Muscle of leg (tissue), 11 donors: ENCODE data around the gene PGM5. TPM values are rescaled to one million over a fixed set of nuclear protein-coding genes. Genes with fewer than 3 reads are reported as not detected.
"Not testable (repeated sequence)": the region's sequence is repeated elsewhere in the genome, so short reads cannot be mapped to it uniquely, and the experiment has no call there.

Experiments used
- DNase-seq: peaks from one replicate; pipeline ENCODE4 v3.0.0; 2013
- H3K27ac ChIP-seq: one replicate; pipeline ENCODE4 v1.5.1; 2013; ENCODE audit warnings: mild to moderate bottlenecking, low read length, control low read depth
- H3K27me3 ChIP-seq: one replicate; pipeline ENCODE4 v1.6.1; 2013; ENCODE audit warnings: low read length; ENCODE audit not compliant: control insufficient read depth, insufficient read depth
- H3K36me3 ChIP-seq: one replicate; pipeline ENCODE4 v1.6.1; 2013; ENCODE audit warnings: low read length; ENCODE audit not compliant: control insufficient read depth, insufficient read depth
- H3K4me1 ChIP-seq: one replicate; pipeline ENCODE4 v1.6.1; 2013; ENCODE audit warnings: low read length; ENCODE audit not compliant: control insufficient read depth, insufficient read depth
- H3K4me3 ChIP-seq: one replicate; pipeline ENCODE4 v1.5.1; 2013; ENCODE audit warnings: low read length, control low read depth
- H3K9me3 ChIP-seq: replicated peaks from 2 replicates; pipeline ENCODE4 v1.6.1; 2013; ENCODE audit warnings: low read depth, low read length; ENCODE audit not compliant: control insufficient read depth
- WGBS: methylation state at CpG from one replicate; pipeline ENCODE4 v1.1.5; 2013; ENCODE audit warnings: missing lambda C conversion rate; ENCODE audit not compliant: insufficient coverage; 5-methylcytosine and 5-hydroxymethylcytosine counted together
- polyA plus RNA-seq, 8 donors: library from polyadenylated mRNA; unstranded; fragments of 120-200 nt; gene quantifications; one replicate each; pipeline versions ENCODE4 v1.2.1 to v1.2.3, GENCODE V29; 2013; ENCODE audit warnings: inconsistent platforms in 1 of 8, low replicate concordance in 1 of 8; ENCODE audit not compliant: insufficient read length in 8 of 8, insufficient read depth in 1 of 8
- total RNA-seq: library from RNA; stranded (reverse); fragments of 120-200 nt; gene quantifications from one replicate; pipeline ENCODE4 v1.2.4, GENCODE V29; 2013

PGM5 gene
- total and polyA plus RNA-seq, 9 donors, result 40.1 to 61.2 (median 49.9) TPM

DNA sequence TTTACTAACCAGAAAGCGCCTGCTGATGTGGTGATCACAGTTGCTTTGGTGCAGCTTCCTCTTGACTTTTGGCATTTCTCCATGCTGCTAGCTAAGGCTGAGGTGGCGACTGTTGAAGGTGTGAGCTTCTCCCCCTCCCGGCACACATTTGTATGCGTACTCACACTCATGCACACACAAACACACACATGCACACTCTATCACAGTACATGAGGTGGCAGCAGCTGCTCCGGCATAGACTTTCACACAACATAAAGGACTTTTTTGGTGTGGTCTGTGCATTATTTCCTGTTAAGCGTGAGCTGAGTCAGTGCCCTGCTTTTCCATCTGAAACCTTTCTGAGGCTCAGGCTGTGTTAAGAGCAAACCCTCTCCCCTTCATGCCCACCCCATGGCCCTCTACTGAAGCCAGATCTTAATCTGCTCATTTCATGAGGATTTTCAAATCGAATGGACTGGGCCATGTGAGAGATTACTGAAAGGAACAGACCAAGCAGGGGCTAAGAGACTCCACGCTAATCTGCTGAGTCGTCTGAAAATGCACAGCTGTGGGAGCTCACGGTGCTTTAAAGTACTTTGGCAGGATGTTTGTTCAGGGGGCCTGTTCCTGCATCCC lies 10.6 kb downstream of the PGM5 start:
- not testable (repeated sequence) for H3K4me1 ChIP-seq, H3K36me3 ChIP-seq, H3K27ac ChIP-seq, H3K27me3 ChIP-seq, H3K4me3 ChIP-seq, H3K9me3 ChIP-seq
- WGBS, result 3% methylated on average over 3 of the region's 10 CpGs
- peak; percentile 9 for DNase-seq

DNA sequence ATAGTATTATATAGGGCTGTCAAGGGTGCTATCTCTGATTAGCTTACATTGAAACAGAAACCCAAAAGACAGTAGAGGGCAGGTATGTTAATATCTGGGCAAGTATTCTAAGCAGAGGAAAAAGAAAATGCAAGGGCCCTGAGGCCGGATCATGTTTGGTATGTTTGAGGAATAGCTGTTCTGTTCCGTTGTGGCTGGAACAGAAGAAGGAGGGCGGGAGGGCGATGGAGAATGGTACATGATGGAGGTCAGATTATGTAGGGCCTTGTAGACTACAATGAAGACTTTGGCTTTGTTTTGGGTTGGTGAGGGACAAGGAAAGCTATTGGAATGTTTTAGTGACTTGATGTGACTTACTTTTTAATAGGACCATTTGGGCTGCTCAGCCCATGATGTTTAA lies 19.4 kb downstream of the PGM5 start:
- not testable (repeated sequence) for H3K27ac ChIP-seq, H3K27me3 ChIP-seq, H3K4me3 ChIP-seq, H3K4me1 ChIP-seq, DNase-seq, H3K9me3 ChIP-seq, H3K36me3 ChIP-seq
- 92% methylated on average over 4 of the region's 4 CpGs for WGBS

DNA sequence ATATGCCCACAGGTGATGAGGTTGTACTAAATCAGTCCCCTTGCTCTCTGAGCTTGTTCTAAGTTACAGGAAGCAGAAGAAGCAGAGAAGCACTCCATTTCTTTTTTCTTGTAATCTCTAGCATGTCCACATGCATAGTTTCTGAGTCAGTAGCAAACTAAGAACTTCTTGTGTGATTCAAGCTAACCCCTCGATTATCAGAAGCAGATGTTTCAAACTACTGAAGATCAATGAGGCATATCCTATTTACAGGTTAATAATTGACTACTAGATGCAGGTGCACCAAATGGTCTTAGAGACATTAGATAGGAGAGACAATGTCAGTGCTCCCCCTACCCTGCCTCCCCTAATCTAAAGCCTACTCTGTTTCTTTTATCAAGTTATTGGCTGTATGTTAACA lies 21.3 kb downstream of the PGM5 start:
- H3K9me3 ChIP-seq, H3K27ac ChIP-seq, H3K27me3 ChIP-seq, DNase-seq, H3K36me3 ChIP-seq, H3K4me3 ChIP-seq, H3K4me1 ChIP-seq: not testable (repeated sequence)
- WGBS, result no CpG with 5 or more reads among the region's 1 CpG

DNA sequence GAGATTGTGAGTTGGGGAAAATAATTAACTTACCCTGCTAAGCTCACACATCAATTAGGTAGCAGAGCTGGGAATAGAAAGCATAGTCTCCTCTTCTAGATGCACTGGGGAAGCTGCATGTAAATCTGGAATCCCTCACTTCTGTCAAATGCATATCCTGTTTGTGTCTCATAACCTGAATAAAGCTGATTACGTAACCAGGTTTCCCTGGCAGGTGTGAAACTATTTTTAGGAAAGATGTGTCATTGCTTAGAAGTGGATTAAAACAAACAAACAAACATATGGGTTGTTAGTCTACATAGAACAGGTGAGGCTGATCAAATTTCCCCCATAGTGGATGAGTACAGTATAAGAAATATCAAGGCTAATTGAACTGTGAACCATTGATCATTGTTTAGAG lies 27.5 kb downstream of the PGM5 start:
- WGBS, result no CpG with 5 or more reads among the region's 1 CpG
- H3K27ac ChIP-seq, H3K4me1 ChIP-seq, H3K36me3 ChIP-seq, H3K9me3 ChIP-seq, H3K27me3 ChIP-seq, H3K4me3 ChIP-seq: not testable (repeated sequence)
- peak; percentile 8 for DNase-seq

DNA sequence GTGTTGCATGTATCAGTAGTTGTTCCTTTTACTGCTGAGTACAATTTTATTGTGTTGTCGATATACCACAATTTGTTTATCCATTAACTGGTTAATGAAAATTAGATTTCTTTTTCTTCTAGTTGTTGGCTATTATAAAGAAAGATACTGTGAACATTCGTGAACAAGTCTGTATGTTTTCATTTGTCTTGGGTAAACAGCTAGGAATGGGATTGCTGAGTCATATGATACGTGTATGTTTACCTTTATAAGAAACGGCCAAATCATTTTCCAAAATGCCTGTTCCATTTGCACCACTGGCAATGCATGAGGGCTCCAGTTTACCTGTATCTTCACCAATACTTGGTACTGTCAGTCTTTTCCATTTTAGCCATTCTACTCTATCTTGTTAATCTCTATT lies 33.1 kb downstream of the PGM5 start:
- not testable (repeated sequence) for H3K4me1 ChIP-seq, DNase-seq, H3K4me3 ChIP-seq, H3K27ac ChIP-seq, H3K9me3 ChIP-seq, H3K36me3 ChIP-seq, H3K27me3 ChIP-seq
- no CpG with 5 or more reads among the region's 4 CpGs for WGBS

DNA sequence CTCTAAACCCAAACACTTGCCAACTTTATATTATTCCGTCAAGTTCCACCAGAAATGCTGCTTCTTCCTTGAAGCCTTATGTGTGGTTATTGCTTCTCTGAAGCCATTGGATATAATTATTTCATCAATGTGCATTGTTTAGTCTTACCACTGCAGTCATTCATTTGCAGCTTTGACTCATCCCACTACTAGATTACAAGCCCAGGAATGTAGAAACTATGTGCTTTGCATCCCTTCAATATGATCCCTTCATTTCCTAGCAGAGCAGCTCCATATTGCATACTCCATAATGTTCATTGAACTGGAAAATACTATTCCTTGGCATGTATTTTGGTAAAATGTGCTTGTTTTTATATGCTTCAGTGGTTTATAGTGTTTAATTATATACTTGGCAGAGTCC lies 34.3 kb downstream of the PGM5 start:
- H3K4me3 ChIP-seq, H3K36me3 ChIP-seq, H3K4me1 ChIP-seq, H3K27me3 ChIP-seq, DNase-seq, H3K9me3 ChIP-seq, H3K27ac ChIP-seq: not testable (repeated sequence)
- no CpG with 5 or more reads among the region's 1 CpG for WGBS

DNA sequence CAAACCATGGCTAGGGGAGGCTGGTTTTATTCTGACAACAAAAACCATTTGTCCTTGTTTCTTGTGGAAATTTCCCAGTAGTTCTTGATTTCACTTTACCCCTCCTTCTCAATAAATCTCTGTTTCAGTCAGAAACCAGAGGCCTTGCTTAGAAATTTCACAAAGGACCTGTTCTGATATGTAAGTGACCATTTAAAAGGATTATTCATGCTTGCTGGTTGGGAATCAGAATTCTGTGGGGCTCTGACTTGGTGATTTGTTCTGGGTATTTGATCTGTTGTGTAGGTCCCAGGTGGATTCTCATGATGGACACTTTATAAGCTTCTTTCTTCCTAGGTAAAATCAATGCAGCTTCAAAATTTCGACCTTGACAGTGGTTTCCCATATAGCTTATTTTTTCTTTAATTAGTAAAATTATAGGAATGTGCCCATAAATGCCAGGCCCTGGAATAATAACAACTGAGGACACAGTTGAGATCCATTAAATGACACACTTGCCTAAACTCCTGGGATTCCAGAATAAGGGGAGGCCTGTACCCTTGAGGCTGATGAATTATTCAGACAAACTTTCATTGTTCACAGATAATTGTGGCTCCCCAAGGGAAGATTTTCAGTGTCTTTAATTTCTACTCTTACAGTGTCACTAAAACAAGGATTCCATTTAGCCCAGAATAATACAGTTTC lies 40.1 kb downstream of the PGM5 start:
- WGBS, result no CpG with 5 or more reads among the region's 1 CpG
- not testable (repeated sequence) for H3K36me3 ChIP-seq, H3K27ac ChIP-seq, H3K4me1 ChIP-seq, H3K9me3 ChIP-seq, H3K4me3 ChIP-seq, H3K27me3 ChIP-seq, DNase-seq

DNA sequence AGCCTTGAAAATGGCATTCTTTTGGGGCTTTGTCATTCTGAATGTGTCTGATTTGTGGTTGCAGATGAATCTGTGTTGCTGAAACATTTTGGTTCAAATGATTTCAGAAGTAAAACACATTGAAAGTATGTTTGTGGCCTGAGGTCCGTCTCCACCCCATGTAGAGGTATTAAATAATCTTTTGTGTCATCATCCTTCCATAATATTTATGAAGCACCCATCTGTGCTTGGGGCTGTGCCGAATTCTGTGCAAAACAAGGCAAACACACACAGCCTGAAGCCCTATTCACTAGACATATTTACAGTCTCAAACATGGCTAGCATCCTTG lies 40.6 kb downstream of the PGM5 start:
- not testable (repeated sequence) for DNase-seq, H3K27me3 ChIP-seq, H3K4me3 ChIP-seq, H3K36me3 ChIP-seq, H3K4me1 ChIP-seq, H3K9me3 ChIP-seq, H3K27ac ChIP-seq
- WGBS, result no CpG with 5 or more reads among the region's 2 CpGs

DNA sequence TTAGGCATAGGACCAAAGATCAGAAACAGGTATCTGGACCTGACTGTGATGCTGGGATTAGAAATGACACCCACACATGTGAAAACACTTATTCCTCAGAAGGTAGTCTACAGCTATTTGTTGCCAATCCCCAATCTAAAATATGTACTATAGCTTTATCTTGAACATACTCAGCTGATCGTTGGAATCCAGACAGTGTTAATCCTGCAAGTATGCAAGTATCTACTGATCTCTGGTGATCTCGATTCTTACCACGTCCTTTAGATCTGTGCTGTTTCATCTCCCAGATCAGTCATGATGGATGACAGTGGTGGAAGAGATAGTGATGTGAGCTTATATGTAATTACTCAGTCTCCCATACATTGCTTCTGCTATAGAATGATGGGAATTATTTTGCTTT lies 41.4 kb downstream of the PGM5 start:
- DNase-seq, H3K36me3 ChIP-seq, H3K4me1 ChIP-seq, H3K4me3 ChIP-seq, H3K27me3 ChIP-seq, H3K27ac ChIP-seq, H3K9me3 ChIP-seq: not testable (repeated sequence)
- WGBS, result no CpG with 5 or more reads among the region's 3 CpGs

DNA sequence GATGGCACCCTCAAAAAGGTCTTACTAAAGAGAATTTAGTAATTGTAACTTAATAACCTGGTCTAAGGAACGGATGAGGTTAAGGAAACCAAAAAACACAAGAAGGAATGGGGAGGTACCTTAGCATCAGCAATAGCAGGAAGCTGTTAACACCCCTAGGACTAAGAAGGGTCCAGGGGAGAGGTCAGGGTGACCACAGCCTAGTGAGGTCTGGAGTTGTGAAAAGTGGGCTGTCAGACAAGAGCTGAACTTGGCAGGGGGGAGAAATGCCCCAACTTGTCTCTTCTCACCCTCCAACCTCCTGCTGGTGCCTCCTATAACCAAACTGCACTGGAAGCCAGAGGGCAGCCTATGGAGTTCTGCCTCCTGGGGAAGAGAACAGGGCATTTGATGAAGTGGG lies 41.9 kb downstream of the PGM5 start:
- not testable (repeated sequence) for H3K4me3 ChIP-seq, H3K4me1 ChIP-seq, H3K36me3 ChIP-seq, DNase-seq, H3K27me3 ChIP-seq, H3K27ac ChIP-seq, H3K9me3 ChIP-seq
- WGBS, result no CpG with 5 or more reads among the region's 1 CpG
